ENCODE results near the gene PCDHA7. TPM values are rescaled to one million over a fixed set of nuclear protein-coding genes. Genes with fewer than 3 reads are reported as not detected.
"Not testable (repeated sequence)": the region's sequence is repeated elsewhere in the genome, so short reads cannot be mapped to it uniquely, and the experiment has no call there.

Gene PCDHA7
- polyA plus RNA-seq, 6 donors from 2014 or later, result not detected

DNA sequence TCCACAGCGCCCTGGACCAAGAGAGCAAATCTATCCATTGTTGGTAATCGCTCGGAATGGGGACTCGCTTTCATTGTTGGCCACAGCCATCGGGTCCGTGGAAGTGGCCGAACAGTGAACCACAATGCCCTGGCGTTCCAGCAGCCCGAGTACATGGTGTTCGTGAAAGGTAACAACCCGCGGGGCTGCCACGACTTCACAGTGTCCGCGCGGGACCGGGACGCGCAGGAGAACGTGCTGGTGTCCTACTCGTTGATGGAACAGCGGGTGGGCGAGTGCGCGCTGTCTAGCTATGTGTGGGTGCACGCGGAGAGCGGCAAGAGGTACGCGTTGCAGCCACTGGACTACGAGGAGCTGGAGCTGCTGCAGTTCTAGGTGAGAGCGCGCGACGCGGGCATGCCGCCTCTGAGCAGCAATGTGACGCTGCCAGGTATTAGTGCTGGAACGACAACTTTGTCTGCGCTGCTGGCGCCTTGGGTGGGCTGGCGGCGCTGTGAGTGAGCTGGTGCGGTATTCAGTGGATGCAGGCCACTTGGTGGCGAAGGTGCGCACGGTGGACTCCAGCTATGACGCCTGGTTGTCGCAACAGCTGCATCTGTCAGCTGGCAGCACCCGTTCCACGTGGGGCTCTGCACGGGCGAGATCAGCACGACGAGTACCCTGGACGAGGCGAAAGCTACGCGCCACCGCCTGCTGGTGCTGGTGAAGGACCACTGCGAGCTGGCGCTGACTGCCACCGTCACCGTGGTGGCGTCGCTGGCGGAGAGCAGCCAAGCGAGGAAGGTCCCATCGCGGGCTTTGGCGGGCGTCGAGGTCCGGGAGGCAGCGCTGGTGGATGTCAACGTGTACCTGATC is 28.6 kb downstream of the PCDHA7 start:
- no peaks in the 10 kb centered on the region for H3K4me1 Mint-ChIP-seq
- peaks cover 0 to 32% (median 11%) of the 10 kb centered on the region in 7 donors for H3K9me3 Mint-ChIP-seq
- peaks cover 0 to 5% of the 10 kb centered on the region in 2 donors for H3K36me3 Mint-ChIP-seq
- H3K4me3 Mint-ChIP-seq, result no peak overlapping the region
- H3K27ac Mint-ChIP-seq, result no peak overlapping the region
- ATAC-seq (ENCODE audit: low read depth in 2 of 2) (no peak), DNase-seq (no peak)
- H3K27me3 Mint-ChIP-seq, result peaks cover 8 to 18% (median 10%) of the 10 kb centered on the region in 3 donors

DNA sequence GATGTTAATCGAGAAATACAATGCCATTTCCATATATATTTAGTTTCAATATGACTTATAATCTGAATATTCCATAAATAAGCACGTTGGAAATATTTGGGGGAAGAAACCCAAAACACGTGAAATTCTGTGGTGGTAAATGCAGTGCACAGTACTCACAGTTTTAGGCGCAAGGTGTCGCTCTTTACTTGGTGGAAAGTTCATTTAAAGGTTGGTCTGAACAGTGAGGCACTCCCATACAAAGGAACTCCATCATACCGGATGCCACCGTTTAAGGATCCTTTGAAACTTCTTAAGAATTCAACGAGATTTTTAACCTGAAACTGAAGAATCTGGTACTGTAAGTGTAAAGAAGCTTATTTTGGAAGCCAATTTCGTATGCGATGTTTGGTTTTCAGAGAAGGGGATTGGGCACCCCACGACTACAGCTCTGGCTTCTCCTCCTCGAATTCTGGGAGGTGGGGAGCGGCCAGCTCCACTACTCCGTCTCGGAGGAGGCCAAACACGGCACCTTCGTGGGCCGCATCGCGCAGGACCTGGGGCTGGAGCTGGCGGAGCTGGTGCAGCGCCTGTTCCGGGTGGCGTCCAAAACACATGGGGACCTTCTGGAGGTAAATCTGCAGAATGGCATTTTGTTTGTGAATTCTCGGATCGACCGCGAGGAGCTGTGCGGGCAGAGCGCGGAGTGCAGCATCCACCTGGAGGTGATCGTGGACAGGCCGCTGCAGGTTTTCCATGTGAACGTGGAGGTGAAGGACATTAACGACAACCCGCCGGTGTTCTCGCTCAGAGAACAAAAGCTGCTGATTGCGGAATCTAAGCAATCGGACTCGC is 34.9 kb downstream of the PCDHA7 start, which contains the start of gene PCDHA11:
Gene PCDHA11, plus strand, starts transcription at position 237 of the 834 bp plus-strand sequence. Its CDS starts 147 bp downstream, at position 384.
- peak within 1 kb of the TSS in 1 of 6 donors; percentile 51 for H3K27ac Mint-ChIP-seq
- DNase-seq (no peak), ATAC-seq (ENCODE audit: low read depth in 2 of 2) (no peak)
- H3K36me3 Mint-ChIP-seq, result peaks cover 0 to 4% of the 10 kb centered on the region in 2 donors
- H3K4me3 Mint-ChIP-seq, result peak within 1 kb of the TSS in 1 of 8 donors; percentile 4
- H3K9me3 Mint-ChIP-seq, result peaks cover 0 to 28% (median 15%) of the 10 kb centered on the region in 7 donors
- H3K27me3 Mint-ChIP-seq, result peaks cover 8 to 17% (median 15%) of the 10 kb centered on the region in 3 donors
- H3K4me1 Mint-ChIP-seq, result peaks cover 0 to 2% (median 0%) of the 10 kb centered on the region in 3 donors

- ATAC-seq (ENCODE audit: low read depth in 2 of 2) (no peak), DNase-seq (no peak)
- H3K9me3 Mint-ChIP-seq, result peaks cover 0 to 30% (median 16%) of the 10 kb centered on the region in 7 donors
- H3K4me1 Mint-ChIP-seq, result peaks cover 0 to 2% (median 0%) of the 10 kb centered on the region in 3 donors
- peak overlapping the region in 1 of 8 donors; percentile 4 for H3K4me3 Mint-ChIP-seq
- peaks cover 0 to 4% of the 10 kb centered on the region in 2 donors for H3K36me3 Mint-ChIP-seq
- peak overlapping the region in 1 of 6 donors; percentile 51 for H3K27ac Mint-ChIP-seq
- peaks cover 3 to 23% (median 12%) of the 10 kb centered on the region in 3 donors for H3K27me3 Mint-ChIP-seq
Observed at GRCh38 chr5:140869555-140869886, 35.5 kb downstream of the PCDHA7 start.

DNA sequence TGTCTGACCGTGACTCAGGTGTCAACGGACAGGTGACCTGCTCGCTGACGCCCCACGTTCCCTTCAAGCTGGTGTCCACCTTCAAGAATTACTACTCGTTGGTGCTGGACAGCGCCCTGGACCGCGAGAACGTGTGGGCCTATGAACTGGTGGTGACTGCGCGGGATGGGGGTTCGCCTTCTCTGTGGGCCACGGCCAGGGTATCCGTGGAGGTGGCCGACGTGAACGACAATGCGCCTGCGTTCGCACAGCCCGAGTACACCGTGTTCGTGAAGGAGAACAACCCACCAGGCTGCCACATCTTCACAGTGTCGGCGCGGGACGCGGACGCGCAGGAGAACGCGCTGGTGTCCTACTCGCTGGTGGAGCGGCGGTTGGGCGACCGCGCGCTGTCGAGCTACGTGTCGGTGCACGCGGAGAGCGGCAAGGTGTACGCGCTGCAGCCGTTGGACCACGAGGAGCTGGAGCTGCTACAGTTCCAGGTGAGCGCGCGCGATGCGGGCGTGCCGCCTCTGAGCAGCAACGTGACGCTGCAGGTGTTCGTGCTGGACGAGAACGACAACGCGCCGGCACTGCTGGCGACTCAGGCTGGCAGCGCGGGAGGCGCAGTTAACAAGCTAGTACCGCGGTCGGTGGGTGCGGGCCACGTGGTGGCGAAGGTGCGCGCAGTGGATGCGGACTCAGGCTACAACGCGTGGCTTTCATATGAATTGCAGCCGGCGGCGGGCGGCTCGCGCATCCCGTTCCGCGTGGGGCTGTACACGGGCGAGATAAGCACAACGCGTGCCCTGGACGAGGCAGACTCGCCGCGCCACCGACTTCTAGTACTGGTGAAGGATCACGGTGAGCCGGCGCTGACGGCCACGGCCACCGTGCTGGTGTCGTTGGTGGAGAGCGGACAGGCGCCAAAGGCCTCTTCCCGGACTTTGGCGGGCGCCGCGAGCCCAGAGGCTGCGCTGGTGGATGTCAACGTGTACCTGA is 36.4 kb downstream of the PCDHA7 start:
- Mint-ChIP-seq H3K27ac (no peak overlapping the region), H3K27me3 (peaks cover 0 to 24% (median 17%) of the 10 kb centered on the region in 3 donors), H3K4me3 (no peak overlapping the region), H3K4me1 (peaks cover 0 to 2% (median 0%) of the 10 kb centered on the region in 3 donors), H3K36me3 (peaks cover 0 to 4% of the 10 kb centered on the region in 2 donors), H3K9me3 (peaks cover 0 to 37% (median 24%) of the 10 kb centered on the region in 7 donors)
- no peak for DNase-seq
- ATAC-seq (ENCODE audit: low read depth in 2 of 2), result no peak

- no peak for ATAC-seq (ENCODE audit: low read depth in 2 of 2)
- Mint-ChIP-seq H3K4me1 (no peaks in the 10 kb centered on the region), H3K4me3 (peak within 1 kb of the TSS in 2 of 8 donors; percentile 10 to 13), H3K27me3 (peaks cover 19 to 39% (median 29%) of the 10 kb centered on the region in 3 donors), H3K27ac (peak within 1 kb of the TSS in 2 of 6 donors; percentile 27 to 71), H3K9me3 (peaks cover 3 to 51% (median 33%) of the 10 kb centered on the region in 7 donors), H3K36me3 (peaks cover 4 to 8% of the 10 kb centered on the region in 2 donors)
- no peak for DNase-seq
Observed at GRCh38 chr5:140875085-140876065, 41.3 kb downstream of the PCDHA7 start, which contains the start of gene PCDHA12. Gene PCDHA12, plus strand, starts transcription at chr5:140875308. Its CDS starts 165 bp downstream, at chr5:140875473.

DNA sequence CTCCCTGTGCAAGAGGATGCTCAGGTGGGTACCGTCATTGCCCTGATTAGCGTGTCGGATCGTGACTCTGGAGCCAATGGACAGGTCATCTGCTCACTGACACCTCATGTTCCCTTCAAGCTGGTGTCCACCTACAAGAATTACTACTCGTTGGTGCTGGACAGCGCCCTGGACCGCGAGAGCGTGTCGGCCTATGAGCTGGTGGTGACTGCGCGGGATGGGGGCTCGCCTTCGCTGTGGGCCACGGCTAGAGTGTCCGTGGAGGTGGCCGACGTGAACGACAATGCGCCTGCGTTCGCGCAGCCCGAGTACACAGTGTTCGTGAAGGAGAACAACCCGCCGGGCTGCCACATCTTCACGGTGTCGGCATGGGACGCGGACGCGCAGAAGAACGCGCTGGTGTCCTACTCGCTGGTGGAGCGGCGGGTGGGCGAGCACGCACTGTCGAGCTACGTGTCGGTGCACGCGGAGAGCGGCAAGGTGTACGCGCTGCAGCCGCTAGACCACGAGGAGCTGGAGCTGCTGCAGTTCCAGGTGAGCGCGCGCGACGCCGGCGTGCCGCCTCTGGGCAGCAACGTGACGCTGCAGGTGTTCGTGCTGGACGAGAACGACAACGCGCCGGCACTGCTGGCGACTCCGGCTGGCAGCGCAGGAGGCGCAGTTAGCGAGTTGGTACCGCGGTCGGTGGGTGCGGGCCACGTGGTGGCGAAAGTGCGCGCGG is 42.6 kb downstream of the PCDHA7 start:
- Mint-ChIP-seq H3K36me3 (peaks cover 8 to 14% of the 10 kb centered on the region in 2 donors), H3K27me3 (peaks cover 29 to 45% (median 40%) of the 10 kb centered on the region in 3 donors), H3K9me3 (peaks cover 9 to 62% (median 38%) of the 10 kb centered on the region in 7 donors)
- ATAC-seq (ENCODE audit: low read depth in 2 of 2); H3K4me1 Mint-ChIP-seq; H3K27ac Mint-ChIP-seq; H3K4me3 Mint-ChIP-seq; DNase-seq: not testable (repeated sequence)

DNA sequence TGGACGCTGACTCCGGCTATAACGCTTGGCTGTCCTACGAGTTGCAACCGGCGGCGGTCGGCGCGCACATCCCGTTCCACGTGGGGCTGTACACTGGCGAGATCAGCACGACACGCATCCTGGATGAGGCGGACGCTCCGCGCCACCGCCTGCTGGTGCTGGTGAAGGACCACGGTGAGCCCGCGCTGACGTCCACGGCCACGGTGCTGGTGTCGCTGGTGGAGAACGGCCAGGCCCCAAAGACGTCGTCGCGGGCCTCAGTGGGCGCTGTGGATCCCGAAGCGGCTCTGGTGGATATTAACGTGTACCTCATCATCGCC is 43.2 kb downstream of the PCDHA7 start:
- Mint-ChIP-seq H3K36me3 (peaks cover 12 to 14% of the 10 kb centered on the region in 2 donors), H3K27ac (no peak overlapping the region), H3K4me1 (no peaks in the 10 kb centered on the region), H3K27me3 (peaks cover 31 to 50% (median 44%) of the 10 kb centered on the region in 3 donors), H3K4me3 (no peak overlapping the region), H3K9me3 (peaks cover 9 to 62% (median 37%) of the 10 kb centered on the region in 7 donors)
- ATAC-seq (ENCODE audit: low read depth in 2 of 2) (no peak), DNase-seq (no peak)

DNA sequence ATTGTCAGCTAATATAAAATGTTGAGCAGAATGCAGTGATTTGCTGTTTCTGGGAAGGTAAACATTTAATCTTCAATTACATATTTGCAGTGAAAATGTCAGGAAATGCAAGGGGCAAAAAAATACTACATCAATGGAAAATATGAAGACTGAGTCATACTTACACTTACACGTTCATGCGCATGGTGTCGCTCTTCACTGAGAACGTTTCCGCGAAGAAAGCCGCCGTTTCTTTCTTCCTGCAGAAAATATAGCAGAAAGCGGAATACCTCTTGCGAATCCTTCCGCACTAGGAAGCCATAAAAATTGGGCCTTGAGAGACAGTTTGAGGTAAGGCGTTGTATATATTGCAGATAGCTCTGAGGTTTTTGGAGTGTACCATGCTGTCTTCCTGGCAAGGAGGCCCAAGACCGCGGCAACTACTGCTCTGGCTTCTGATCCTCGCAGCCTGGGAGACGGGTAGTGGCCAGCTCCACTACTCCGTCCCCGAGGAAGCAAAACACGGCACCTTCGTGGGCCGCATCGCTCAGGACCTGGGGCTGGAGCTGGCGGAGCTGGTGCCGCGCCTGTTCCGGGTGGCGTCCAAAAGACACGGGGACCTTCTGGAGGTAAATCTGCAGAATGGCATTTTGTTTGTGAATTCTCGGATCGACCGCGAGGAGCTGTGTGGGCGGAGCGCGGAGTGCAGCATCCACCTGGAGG is 48.0 kb downstream of the PCDHA7 start, which contains the start of gene PCDHA13:
Gene PCDHA13, plus strand, starts transcription at position 236 of the 702 bp plus-strand sequence. Its CDS starts 145 bp downstream, at position 381.
- H3K9me3 Mint-ChIP-seq, result peaks cover 8 to 52% (median 33%) of the 10 kb centered on the region in 7 donors
- DNase-seq (no peak), ATAC-seq (ENCODE audit: low read depth in 2 of 2) (no peak)
- peaks cover 29 to 41% (median 31%) of the 10 kb centered on the region in 3 donors for H3K27me3 Mint-ChIP-seq
- no peak within 1 kb of the TSS for H3K4me3 Mint-ChIP-seq
- H3K36me3 Mint-ChIP-seq, result peaks cover 8 to 14% of the 10 kb centered on the region in 2 donors
- H3K27ac Mint-ChIP-seq, result peak within 1 kb of the TSS in 2 of 6 donors; percentile 3 to 4
- H3K4me1 Mint-ChIP-seq, result no peaks in the 10 kb centered on the region

DNA sequence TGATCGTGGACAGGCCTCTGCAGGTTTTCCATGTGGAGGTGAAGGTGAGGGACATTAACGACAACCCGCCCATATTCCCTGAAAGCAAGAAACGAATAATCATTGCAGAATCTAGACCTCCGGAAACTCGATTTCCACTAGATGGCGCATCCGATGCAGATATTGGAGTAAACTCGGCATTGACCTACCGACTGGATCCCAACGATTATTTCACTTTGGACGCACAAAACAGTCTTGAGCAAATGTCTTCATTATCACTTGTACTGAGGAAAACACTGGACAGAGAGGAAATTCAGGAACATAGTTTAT is 48.5 kb downstream of the PCDHA7 start:
- H3K36me3 Mint-ChIP-seq, result peaks cover 12 to 14% of the 10 kb centered on the region in 2 donors
- no peaks in the 10 kb centered on the region for H3K4me1 Mint-ChIP-seq
- ATAC-seq (ENCODE audit: low read depth in 2 of 2) (no peak), DNase-seq (no peak)
- H3K9me3 Mint-ChIP-seq, result peaks cover 9 to 53% (median 36%) of the 10 kb centered on the region in 7 donors
- no peak overlapping the region for H3K4me3 Mint-ChIP-seq
- H3K27ac Mint-ChIP-seq, result no peak overlapping the region
- peaks cover 31 to 44% (median 33%) of the 10 kb centered on the region in 3 donors for H3K27me3 Mint-ChIP-seq

GRCh38 chr5:140883373-140883772 is 49.3 kb downstream of the PCDHA7 start:
- Mint-ChIP-seq H3K4me3 (no peak overlapping the region), H3K9me3 (peaks cover 9 to 47% (median 36%) of the 10 kb centered on the region in 7 donors), H3K27ac (no peak overlapping the region), H3K36me3 (peaks cover 12 to 14% of the 10 kb centered on the region in 2 donors), H3K4me1 (no peaks in the 10 kb centered on the region), H3K27me3 (peaks cover 31 to 45% (median 34%) of the 10 kb centered on the region in 3 donors)
- ATAC-seq (ENCODE audit: low read depth in 2 of 2), result no peak
- DNase-seq, result no peak

Measured in naive B cell (primary cell).